ENCODE results near the gene KRTAP20-2.

KRTAP20-2 gene

GRCh38 chr21:30676737-30677136 is 41.7 kb downstream of the KRTAP20-2 start:
- DNase-seq: no peak

DNA sequence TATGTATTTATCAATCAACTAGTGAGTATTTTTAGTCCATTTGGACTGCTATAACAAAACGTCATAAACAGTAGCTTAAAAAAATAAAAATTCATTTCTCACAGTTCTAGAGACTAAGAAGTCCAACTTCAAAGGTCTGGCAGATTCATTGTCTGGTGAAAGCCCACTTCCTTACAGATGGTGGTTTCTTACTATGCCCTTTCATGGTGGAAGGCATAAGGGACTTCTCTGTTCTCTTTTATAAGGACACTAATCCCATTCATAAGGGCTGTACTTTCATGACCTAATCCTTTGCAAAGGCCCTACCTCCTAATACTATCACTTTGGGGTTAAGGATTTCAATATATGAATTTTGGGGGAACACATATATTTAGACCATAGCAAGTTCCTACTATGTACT is 45.6 kb downstream of the KRTAP20-2 start:
- DNase-seq: no peak

DNA sequence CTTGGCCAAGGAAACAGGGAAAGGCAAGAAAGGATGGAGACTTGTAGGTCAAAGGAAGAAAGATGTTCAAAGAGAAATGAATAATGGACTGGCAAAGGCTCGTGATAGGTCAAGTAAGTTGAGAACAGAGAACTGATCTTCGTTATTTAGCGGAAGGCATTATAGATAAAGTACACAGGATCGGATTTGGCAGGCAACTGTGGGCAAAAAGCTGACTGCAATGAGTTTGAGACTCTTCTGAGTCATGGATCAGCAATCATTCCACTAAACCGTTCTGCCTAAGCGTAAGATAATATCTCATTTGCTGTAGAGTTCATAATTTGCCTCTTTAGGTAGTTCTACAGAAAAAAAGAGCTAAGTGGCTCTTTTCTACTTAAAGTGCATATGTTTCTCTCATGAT is 49.5 kb downstream of the KRTAP20-2 start:
- no peak for DNase-seq
